A549 treated with RU486 at 1 μM for 4 hours (cell line): ENCODE measurements around the gene RHO. TPM values are rescaled to one million over a fixed set of nuclear protein-coding genes. Genes with fewer than 3 reads are reported as not detected.

Experiments
- total RNA-seq: library from RNA; stranded (reverse); fragments of 200-300 nt; extraction: Qiagen RNA extraction; gene quantifications from 5 replicates; pipeline ENCODE4 v1.2.3, GENCODE V29; 2022; ENCODE audit warnings: low read depth

RHO gene
- total RNA-seq = not detected in 5 replicates

GRCh38 chr3:129528589-129529100 lies at the start of gene RHO:
Gene RHO, plus strand, starts transcription at chr3:129528639. Its CDS starts 95 bp downstream, at chr3:129528734.

GRCh38 chr3:129543156-129543790 lies 14.8 kb downstream of the RHO start, which contains the start of gene H1-8:
Gene H1-8, plus strand, starts transcription at chr3:129543175. Its CDS starts 44 bp downstream, at chr3:129543219.

Other genes starting within 250 kb of the RHO start
- gene HMCES, start 249.8 kb upstream of the RHO start, total RNA-seq = 41.8 to 49.0 TPM (median 44.8 TPM) in 5 replicates
- 0.39 to 0.82 TPM (median 0.70 TPM) in 5 replicates for gene EFCAB12, start 100.0 kb upstream of the RHO start, total RNA-seq
- gene MBD4, start 88.7 kb upstream of the RHO start, total RNA-seq = 22.0 to 26.0 TPM (median 25.1 TPM) in 5 replicates
- gene IFT122, start 88.4 kb upstream of the RHO start, total RNA-seq = 11.7 to 14.0 TPM (median 13.6 TPM) in 5 replicates
- not detected in 5 replicates for gene H1-8, start 14.5 kb downstream of the RHO start, total RNA-seq
- 78.3 to 95.3 TPM (median 82.5 TPM) in 5 replicates for gene PLXND1, start 78.0 kb downstream of the RHO start, total RNA-seq